HUES48 (cell line): ENCODE measurements around the gene LAMA2.

Source experiments
- H3K27ac ChIP-seq: one replicate; pipeline ENCODE4 v1.7.0; 2013; ENCODE audit warnings: low read depth, low read length, inconsistent platforms
- H3K27me3 ChIP-seq: 2 replicates; pipeline ENCODE4 v1.6.1; 2013; ENCODE audit warnings: mild to moderate bottlenecking, low read length; ENCODE audit not compliant: control insufficient read depth, insufficient read depth
- H3K36me3 ChIP-seq: 2 replicates; pipeline ENCODE4 v1.6.1; 2013; ENCODE audit warnings: low read length; ENCODE audit not compliant: control insufficient read depth, insufficient read depth
- H3K4me1 ChIP-seq: 2 replicates; pipeline ENCODE4 v1.6.1; 2013; ENCODE audit warnings: mild to moderate bottlenecking, low read length; ENCODE audit not compliant: control insufficient read depth, insufficient read depth
- H3K4me3 ChIP-seq: 2 replicates; pipeline ENCODE4 v1.5.1; 2013; ENCODE audit warnings: mild to moderate bottlenecking, low read depth, low read length
- H3K9ac ChIP-seq: 2 replicates; pipeline ENCODE4 v1.6.1; 2013; ENCODE audit warnings: mild to moderate bottlenecking, low read depth, low read length, moderate library complexity
- H3K9me3 ChIP-seq: 2 replicates; pipeline ENCODE4 v1.6.1; 2013; ENCODE audit warnings: low read length; ENCODE audit not compliant: control insufficient read depth, insufficient read depth

The LAMA2 gene

DNA sequence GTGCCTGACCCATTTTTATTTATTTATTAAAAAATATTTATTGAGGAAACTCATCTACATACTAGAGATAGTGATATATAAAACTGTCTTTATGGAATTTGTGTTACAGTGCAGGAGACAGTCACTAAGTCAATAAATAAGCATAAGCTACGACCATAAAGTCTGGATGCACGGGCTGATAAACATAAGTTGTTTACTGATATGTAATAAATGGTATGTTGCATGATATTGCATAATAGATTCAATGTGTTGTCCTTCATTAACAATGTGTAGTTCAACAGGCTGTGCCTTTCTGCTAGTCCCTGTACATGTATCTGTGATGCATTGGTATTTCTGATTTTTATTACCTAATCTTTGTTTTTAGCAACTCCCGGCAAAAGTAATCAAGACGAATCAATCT is 515.8 kb downstream of the LAMA2 start:
- no peaks in the 10 kb centered on the region for H3K4me1 ChIP-seq
- no peaks in the 10 kb centered on the region for H3K27me3 ChIP-seq
- H3K27ac ChIP-seq, result no peak overlapping the region
- H3K4me3 ChIP-seq, result no peak overlapping the region
- H3K36me3 ChIP-seq, result no peaks in the 10 kb centered on the region
- H3K9ac ChIP-seq, result no peak overlapping the region
- no peaks in the 10 kb centered on the region for H3K9me3 ChIP-seq

DNA sequence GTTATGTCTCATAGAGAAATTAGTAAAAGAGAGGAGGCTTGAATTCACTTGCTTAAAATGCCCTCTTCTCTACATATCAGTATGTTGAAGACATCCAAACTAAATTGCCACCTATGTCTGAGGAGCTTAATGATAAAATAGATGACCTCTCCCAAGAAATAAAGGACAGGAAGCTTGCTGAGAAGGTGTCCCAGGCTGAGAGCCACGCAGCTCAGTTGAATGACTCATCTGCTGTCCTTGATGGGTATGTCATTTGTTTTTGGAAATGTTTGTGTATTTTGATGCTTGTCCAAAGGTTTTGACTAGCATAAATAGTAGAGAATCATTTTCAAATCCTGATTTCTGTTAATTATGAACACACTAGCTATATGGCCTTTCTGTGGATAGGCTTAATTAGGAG is 519.3 kb downstream of the LAMA2 start:
- Histone ChIP-seq H3K9me3 (no peaks in the 10 kb centered on the region), H3K9ac (no peak overlapping the region), H3K27ac (no peak overlapping the region), H3K4me1 (no peaks in the 10 kb centered on the region), H3K36me3 (no peaks in the 10 kb centered on the region), H3K27me3 (no peaks in the 10 kb centered on the region), H3K4me3 (no peak overlapping the region)

GRCh38 chr6:129411092-129411491 is 528.2 kb downstream of the LAMA2 start:
- Histone ChIP-seq H3K4me3 (no peak overlapping the region), H3K27ac (no peak overlapping the region), H3K36me3 (no peaks in the 10 kb centered on the region), H3K4me1 (no peaks in the 10 kb centered on the region), H3K9me3 (no peaks in the 10 kb centered on the region), H3K27me3 (no peaks in the 10 kb centered on the region), H3K9ac (no peak overlapping the region)

- no peaks in the 10 kb centered on the region for H3K4me1 ChIP-seq
- H3K4me3 ChIP-seq, result no peak overlapping the region
- H3K27me3 ChIP-seq, result no peaks in the 10 kb centered on the region
- H3K36me3 ChIP-seq, result no peaks in the 10 kb centered on the region
- no peak overlapping the region for H3K9ac ChIP-seq
- no peak overlapping the region for H3K27ac ChIP-seq
- no peaks in the 10 kb centered on the region for H3K9me3 ChIP-seq
These were observed 533.5 kb downstream of the LAMA2 start for GRCh38 chr6:129416337-129416990.

GRCh38 chr6:129417416-129418086 is 534.6 kb downstream of the LAMA2 start:
- H3K27ac ChIP-seq, result no peak overlapping the region
- H3K36me3 ChIP-seq, result no peaks in the 10 kb centered on the region
- no peaks in the 10 kb centered on the region for H3K9me3 ChIP-seq
- no peaks in the 10 kb centered on the region for H3K27me3 ChIP-seq
- no peaks in the 10 kb centered on the region for H3K4me1 ChIP-seq
- no peak overlapping the region for H3K4me3 ChIP-seq
- H3K9ac ChIP-seq, result no peak overlapping the region

- H3K4me1 ChIP-seq, result no peaks in the 10 kb centered on the region
- H3K9ac ChIP-seq, result no peak overlapping the region
- H3K27ac ChIP-seq, result no peak overlapping the region
- H3K36me3 ChIP-seq, result no peaks in the 10 kb centered on the region
- H3K9me3 ChIP-seq, result no peaks in the 10 kb centered on the region
- no peak overlapping the region for H3K4me3 ChIP-seq
- H3K27me3 ChIP-seq, result no peaks in the 10 kb centered on the region
These were observed 536.4 kb downstream of the LAMA2 start for GRCh38 chr6:129419324-129419723.

- no peak overlapping the region for H3K4me3 ChIP-seq
- H3K4me1 ChIP-seq, result no peaks in the 10 kb centered on the region
- H3K27me3 ChIP-seq, result no peaks in the 10 kb centered on the region
- H3K27ac ChIP-seq, result no peak overlapping the region
- H3K36me3 ChIP-seq, result no peaks in the 10 kb centered on the region
- H3K9ac ChIP-seq, result no peak overlapping the region
- H3K9me3 ChIP-seq, result no peaks in the 10 kb centered on the region
These were observed 543.4 kb downstream of the LAMA2 start for GRCh38 chr6:129426343-129426742.

DNA sequence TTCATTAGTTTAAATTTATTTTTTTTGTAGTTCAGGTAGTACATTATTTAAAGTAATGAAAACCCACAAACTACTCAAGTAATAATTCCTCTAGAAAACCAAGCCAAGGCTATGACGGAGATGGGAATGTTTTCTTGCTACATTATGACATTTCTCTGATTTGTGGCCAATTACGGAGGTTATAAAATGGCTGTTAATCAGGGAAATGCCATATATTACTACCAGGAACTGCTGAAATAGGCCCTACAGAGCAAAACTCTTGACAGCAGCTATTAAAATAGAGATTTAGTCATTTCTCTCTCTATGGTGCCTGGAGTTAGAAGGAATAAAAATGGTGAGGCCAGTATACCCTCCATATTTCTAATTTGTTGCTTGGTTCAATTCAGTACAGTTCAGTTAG is 547.0 kb downstream of the LAMA2 start:
- no peak overlapping the region for H3K9ac ChIP-seq
- no peaks in the 10 kb centered on the region for H3K36me3 ChIP-seq
- no peaks in the 10 kb centered on the region for H3K27me3 ChIP-seq
- H3K9me3 ChIP-seq, result no peaks in the 10 kb centered on the region
- no peak overlapping the region for H3K4me3 ChIP-seq
- H3K4me1 ChIP-seq, result peaks cover 4% of the 10 kb centered on the region; the same call in 1 of the 2 replicates
- no peak overlapping the region for H3K27ac ChIP-seq

- Histone ChIP-seq H3K36me3 (no peaks in the 10 kb centered on the region), H3K27ac (no peak overlapping the region), H3K27me3 (no peaks in the 10 kb centered on the region), H3K9ac (no peak overlapping the region), H3K4me1 (peaks cover 4% of the 10 kb centered on the region; the same call in 1 of the 2 replicates), H3K9me3 (no peaks in the 10 kb centered on the region), H3K4me3 (no peak overlapping the region)
These were observed 549.8 kb downstream of the LAMA2 start for GRCh38 chr6:129432738-129433137.

GRCh38 chr6:129434091-129434490 is 551.2 kb downstream of the LAMA2 start:
- Histone ChIP-seq H3K36me3 (no peaks in the 10 kb centered on the region), H3K27me3 (no peaks in the 10 kb centered on the region), H3K4me1 (peaks cover 4% of the 10 kb centered on the region; the same call in 1 of the 2 replicates), H3K27ac (no peak overlapping the region), H3K4me3 (no peak overlapping the region), H3K9ac (no peak overlapping the region), H3K9me3 (no peaks in the 10 kb centered on the region)

DNA sequence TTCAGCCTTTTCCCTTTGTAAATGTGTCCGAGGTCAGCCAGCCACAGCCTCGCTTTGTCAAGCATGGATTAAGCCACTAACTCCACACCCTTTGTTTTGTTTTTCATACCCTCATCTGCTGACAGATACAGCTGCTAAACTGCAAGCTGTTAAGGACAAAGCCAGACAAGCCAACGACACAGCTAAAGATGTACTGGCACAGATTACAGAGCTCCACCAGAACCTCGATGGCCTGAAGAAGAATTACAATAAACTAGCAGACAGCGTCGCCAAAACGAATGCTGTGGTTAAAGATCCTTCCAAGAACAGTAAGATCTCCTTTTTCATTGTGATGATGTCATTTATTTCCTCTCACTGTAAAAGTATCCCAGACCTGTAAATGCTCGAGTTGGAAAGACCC is 557.8 kb downstream of the LAMA2 start:
- H3K9ac ChIP-seq, result no peak overlapping the region
- peak overlapping the region; percentile 8; the same call in 1 of the 2 replicates for H3K4me3 ChIP-seq
- H3K4me1 ChIP-seq, result peaks cover 15% of the 10 kb centered on the region
- peak overlapping the region; percentile 61 for H3K27ac ChIP-seq
- H3K36me3 ChIP-seq, result no peaks in the 10 kb centered on the region
- H3K9me3 ChIP-seq, result no peaks in the 10 kb centered on the region
- H3K27me3 ChIP-seq, result no peaks in the 10 kb centered on the region
